NCI-H524 (cell line): Measurements from ENCODE around the gene MYLK.

ENCODE experiments used
- DNase-seq, 2 experiments: peaks; one replicate each; lab custom pipeline; 2025; lab: John Stamatoyannopoulos, UW

Gene MYLK

GRCh38 chr3:123642182-123642956 lies 241.8 kb downstream of the MYLK start:
- DNase-seq: peak; percentile 94 to 96

GRCh38 chr3:123641505-123641904 lies 242.6 kb downstream of the MYLK start:
- no peak for DNase-seq

- DNase-seq: no peak
Observed at GRCh38 chr3:123640740-123641462, 243.2 kb downstream of the MYLK start.

GRCh38 chr3:123640311-123640710 lies 243.8 kb downstream of the MYLK start:
- no peak for DNase-seq

GRCh38 chr3:123638936-123639689 lies 245.0 kb downstream of the MYLK start:
- no peak for DNase-seq

GRCh38 chr3:123637841-123638240 lies 246.3 kb downstream of the MYLK start:
- DNase-seq: no peak

- no peak for DNase-seq
Observed at GRCh38 chr3:123637131-123637530, 247.0 kb downstream of the MYLK start.

GRCh38 chr3:123636431-123636841 lies 247.7 kb downstream of the MYLK start:
- peak; percentile 95 to 97 for DNase-seq

- no peak for DNase-seq
Observed at GRCh38 chr3:123635717-123636116, 248.4 kb downstream of the MYLK start.

GRCh38 chr3:123635217-123635616 lies 248.9 kb downstream of the MYLK start:
- DNase-seq: peak in 1 of 2 experiments; percentile 23

GRCh38 chr3:123634149-123635051 lies 249.7 kb downstream of the MYLK start:
- DNase-seq: no peak

GRCh38 chr3:123633530-123633929 lies 250.6 kb downstream of the MYLK start:
- no peak for DNase-seq

GRCh38 chr3:123632161-123632655 lies 251.9 kb downstream of the MYLK start:
- no peak for DNase-seq

- DNase-seq: no peak
Observed at GRCh38 chr3:123629747-123630047, 254.4 kb downstream of the MYLK start.

GRCh38 chr3:123628996-123629746 lies 255.0 kb downstream of the MYLK start:
- DNase-seq: no peak

GRCh38 chr3:123627673-123628670 lies 256.2 kb downstream of the MYLK start:
- DNase-seq: no peak

GRCh38 chr3:123626881-123627280 lies 257.3 kb downstream of the MYLK start:
- DNase-seq: no peak

GRCh38 chr3:123624302-123624701 lies 259.8 kb downstream of the MYLK start:
- DNase-seq: no peak

- DNase-seq: no peak
Observed at GRCh38 chr3:123623346-123623880, 260.7 kb downstream of the MYLK start.
